Measurements from ENCODE around the gene IL32. TPM values are rescaled to one million over a fixed set of nuclear protein-coding genes. Genes with fewer than 3 reads are reported as not detected.

The IL32 gene
- total and polyA plus RNA-seq, 2 experiments from 2014 or later, result 2.3 to 6.1 TPM

DNA sequence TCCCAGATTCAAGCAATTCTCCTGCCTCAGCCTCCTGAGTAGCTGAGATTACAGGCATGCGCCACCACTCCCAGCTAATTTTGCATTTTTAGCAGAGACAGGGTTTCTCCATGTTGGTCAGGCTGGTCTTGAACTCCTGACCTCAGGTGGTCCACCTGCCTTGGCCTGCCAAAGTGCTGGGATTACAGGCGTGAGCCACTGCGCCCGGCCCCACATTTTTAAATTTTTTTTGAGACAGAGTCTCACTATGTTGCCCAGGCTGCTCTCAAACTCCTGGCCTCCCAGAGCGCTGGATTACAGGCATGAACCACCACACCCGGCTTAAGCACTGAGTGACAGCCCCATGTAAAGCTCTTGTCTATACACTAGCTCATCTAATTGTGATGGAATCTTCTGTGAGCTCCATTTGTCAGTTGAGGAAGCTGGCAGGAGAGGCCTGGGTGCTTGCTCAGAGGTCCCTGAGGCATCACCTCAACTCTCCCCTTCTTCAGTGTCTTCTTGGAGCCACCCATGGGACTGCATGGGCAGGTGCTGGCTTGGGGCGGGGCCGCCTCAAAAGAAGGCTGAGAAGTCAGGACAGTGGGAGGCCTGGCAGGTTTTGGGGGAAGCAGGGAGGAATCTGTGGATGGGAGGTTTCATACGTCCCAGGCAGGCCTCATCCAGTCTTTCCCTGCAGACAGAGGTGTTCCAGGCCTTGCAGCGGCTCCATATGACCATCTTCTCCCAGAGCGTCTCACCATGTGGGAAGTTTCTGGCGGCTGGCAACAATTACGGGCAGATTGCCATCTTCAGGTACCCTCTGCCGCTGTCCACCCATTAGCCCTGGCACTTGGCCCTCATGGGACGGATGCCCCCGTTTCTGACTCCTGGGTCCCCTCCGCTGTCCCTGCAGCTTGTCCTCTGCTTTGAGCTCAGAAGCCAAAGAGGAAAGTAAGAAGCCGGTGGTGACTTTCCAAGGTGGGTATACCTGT lies 40.1 kb upstream of the IL32 start:
- H3K4me2 ChIP-seq, result peak overlapping the region; percentile 97; the same call in 1 of the 2 replicates
- H3K36me3 ChIP-seq (ENCODE audit: insufficient read depth), result no peaks in the 10 kb centered on the region
- no peak for TF ChIP-seq POLR2AphosphoS5 (IDR thresholded peaks at IDR 0.05; ENCODE audit: low read depth)
- TF ChIP-seq CREB1 (CRISPR knock-in tag; IDR thresholded peaks at IDR 0.05; ENCODE audit: low read depth), result no peak
- TF ChIP-seq EZH2phosphoT487 (IDR thresholded peaks at IDR 0.05; ENCODE audit: unreplicated experiment), result no peak
- TF ChIP-seq, protein P1, sequence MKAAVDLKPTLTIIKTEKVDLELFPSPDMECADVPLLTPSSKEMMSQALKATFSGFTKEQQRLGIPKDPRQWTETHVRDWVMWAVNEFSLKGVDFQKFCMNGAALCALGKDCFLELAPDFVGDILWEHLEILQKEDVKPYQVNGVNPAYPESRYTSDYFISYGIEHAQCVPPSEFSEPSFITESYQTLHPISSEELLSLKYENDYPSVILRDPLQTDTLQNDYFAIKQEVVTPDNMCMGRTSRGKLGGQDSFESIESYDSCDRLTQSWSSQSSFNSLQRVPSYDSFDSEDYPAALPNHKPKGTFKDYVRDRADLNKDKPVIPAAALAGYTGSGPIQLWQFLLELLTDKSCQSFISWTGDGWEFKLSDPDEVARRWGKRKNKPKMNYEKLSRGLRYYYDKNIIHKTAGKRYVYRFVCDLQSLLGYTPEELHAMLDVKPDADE (IDR thresholded peaks at IDR 0.05), result no peak
- no peak for TF ChIP-seq JUNB (IDR thresholded peaks at IDR 0.05; ENCODE audit: unreplicated experiment)
- no peak for TF ChIP-seq NANOG (IDR thresholded peaks at IDR 0.05; ENCODE audit: borderline replicate concordance)
- no peak for TF ChIP-seq ZNF331 (CRISPR knock-in tag; IDR thresholded peaks at IDR 0.05; ENCODE audit: low read depth)
- TF ChIP-seq, protein P2, sequence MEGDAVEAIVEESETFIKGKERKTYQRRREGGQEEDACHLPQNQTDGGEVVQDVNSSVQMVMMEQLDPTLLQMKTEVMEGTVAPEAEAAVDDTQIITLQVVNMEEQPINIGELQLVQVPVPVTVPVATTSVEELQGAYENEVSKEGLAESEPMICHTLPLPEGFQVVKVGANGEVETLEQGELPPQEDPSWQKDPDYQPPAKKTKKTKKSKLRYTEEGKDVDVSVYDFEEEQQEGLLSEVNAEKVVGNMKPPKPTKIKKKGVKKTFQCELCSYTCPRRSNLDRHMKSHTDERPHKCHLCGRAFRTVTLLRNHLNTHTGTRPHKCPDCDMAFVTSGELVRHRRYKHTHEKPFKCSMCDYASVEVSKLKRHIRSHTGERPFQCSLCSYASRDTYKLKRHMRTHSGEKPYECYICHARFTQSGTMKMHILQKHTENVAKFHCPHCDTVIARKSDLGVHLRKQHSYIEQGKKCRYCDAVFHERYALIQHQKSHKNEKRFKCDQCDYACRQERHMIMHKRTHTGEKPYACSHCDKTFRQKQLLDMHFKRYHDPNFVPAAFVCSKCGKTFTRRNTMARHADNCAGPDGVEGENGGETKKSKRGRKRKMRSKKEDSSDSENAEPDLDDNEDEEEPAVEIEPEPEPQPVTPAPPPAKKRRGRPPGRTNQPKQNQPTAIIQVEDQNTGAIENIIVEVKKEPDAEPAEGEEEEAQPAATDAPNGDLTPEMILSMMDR (conservative IDR thresholded peaks at IDR 0.05; ENCODE audit: low read depth in 2 of 2), result no peak
- TF ChIP-seq, protein P3, sequence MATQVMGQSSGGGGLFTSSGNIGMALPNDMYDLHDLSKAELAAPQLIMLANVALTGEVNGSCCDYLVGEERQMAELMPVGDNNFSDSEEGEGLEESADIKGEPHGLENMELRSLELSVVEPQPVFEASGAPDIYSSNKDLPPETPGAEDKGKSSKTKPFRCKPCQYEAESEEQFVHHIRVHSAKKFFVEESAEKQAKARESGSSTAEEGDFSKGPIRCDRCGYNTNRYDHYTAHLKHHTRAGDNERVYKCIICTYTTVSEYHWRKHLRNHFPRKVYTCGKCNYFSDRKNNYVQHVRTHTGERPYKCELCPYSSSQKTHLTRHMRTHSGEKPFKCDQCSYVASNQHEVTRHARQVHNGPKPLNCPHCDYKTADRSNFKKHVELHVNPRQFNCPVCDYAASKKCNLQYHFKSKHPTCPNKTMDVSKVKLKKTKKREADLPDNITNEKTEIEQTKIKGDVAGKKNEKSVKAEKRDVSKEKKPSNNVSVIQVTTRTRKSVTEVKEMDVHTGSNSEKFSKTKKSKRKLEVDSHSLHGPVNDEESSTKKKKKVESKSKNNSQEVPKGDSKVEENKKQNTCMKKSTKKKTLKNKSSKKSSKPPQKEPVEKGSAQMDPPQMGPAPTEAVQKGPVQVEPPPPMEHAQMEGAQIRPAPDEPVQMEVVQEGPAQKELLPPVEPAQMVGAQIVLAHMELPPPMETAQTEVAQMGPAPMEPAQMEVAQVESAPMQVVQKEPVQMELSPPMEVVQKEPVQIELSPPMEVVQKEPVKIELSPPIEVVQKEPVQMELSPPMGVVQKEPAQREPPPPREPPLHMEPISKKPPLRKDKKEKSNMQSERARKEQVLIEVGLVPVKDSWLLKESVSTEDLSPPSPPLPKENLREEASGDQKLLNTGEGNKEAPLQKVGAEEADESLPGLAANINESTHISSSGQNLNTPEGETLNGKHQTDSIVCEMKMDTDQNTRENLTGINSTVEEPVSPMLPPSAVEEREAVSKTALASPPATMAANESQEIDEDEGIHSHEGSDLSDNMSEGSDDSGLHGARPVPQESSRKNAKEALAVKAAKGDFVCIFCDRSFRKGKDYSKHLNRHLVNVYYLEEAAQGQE (IDR thresholded peaks at IDR 0.05; ENCODE audit: unreplicated experiment), result no peak
- no peak for TF ChIP-seq ZNF114 (CRISPR knock-in tag; IDR thresholded peaks at IDR 0.05)
- TF ChIP-seq, protein P4, sequence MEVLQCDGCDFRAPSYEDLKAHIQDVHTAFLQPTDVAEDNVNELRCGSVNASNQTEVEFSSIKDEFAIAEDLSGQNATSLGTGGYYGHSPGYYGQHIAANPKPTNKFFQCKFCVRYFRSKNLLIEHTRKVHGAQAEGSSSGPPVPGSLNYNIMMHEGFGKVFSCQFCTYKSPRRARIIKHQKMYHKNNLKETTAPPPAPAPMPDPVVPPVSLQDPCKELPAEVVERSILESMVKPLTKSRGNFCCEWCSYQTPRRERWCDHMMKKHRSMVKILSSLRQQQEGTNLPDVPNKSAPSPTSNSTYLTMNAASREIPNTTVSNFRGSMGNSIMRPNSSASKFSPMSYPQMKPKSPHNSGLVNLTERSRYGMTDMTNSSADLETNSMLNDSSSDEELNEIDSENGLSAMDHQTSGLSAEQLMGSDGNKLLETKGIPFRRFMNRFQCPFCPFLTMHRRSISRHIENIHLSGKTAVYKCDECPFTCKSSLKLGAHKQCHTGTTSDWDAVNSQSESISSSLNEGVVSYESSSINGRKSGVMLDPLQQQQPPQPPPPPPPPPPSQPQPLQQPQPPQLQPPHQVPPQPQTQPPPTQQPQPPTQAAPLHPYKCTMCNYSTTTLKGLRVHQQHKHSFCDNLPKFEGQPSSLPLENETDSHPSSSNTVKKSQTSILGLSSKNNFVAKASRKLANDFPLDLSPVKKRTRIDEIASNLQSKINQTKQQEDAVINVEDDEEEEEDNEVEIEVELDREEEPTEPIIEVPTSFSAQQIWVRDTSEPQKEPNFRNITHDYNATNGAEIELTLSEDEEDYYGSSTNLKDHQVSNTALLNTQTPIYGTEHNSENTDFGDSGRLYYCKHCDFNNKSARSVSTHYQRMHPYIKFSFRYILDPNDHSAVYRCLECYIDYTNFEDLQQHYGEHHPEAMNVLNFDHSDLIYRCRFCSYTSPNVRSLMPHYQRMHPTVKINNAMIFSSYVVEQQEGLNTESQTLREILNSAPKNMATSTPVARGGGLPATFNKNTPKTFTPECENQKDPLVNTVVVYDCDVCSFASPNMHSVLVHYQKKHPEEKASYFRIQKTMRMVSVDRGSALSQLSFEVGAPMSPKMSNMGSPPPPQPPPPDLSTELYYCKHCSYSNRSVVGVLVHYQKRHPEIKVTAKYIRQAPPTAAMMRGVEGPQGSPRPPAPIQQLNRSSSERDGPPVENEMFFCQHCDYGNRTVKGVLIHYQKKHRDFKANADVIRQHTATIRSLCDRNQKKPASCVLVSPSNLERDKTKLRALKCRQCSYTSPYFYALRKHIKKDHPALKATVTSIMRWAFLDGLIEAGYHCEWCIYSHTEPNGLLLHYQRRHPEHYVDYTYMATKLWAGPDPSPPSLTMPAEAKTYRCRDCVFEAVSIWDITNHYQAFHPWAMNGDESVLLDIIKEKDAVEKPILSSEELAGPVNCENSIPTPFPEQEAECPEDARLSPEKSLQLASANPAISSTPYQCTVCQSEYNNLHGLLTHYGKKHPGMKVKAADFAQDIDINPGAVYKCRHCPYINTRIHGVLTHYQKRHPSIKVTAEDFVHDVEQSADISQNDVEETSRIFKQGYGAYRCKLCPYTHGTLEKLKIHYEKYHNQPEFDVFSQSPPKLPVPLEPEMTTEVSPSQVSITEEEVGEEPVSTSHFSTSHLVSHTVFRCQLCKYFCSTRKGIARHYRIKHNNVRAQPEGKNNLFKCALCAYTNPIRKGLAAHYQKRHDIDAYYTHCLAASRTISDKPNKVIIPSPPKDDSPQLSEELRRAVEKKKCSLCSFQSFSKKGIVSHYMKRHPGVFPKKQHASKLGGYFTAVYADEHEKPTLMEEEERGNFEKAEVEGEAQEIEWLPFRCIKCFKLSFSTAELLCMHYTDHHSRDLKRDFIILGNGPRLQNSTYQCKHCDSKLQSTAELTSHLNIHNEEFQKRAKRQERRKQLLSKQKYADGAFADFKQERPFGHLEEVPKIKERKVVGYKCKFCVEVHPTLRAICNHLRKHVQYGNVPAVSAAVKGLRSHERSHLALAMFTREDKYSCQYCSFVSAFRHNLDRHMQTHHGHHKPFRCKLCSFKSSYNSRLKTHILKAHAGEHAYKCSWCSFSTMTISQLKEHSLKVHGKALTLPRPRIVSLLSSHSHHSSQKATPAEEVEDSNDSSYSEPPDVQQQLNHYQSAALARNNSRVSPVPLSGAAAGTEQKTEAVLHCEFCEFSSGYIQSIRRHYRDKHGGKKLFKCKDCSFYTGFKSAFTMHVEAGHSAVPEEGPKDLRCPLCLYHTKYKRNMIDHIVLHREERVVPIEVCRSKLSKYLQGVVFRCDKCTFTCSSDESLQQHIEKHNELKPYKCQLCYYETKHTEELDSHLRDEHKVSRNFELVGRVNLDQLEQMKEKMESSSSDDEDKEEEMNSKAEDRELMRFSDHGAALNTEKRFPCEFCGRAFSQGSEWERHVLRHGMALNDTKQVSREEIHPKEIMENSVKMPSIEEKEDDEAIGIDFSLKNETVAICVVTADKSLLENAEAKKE (CRISPR knock-in tag; IDR thresholded peaks at IDR 0.05), result no peak
- no peak for TF ChIP-seq EZH2 (IDR thresholded peaks at IDR 0.05; ENCODE audit: low read depth, unreplicated experiment)
- TF ChIP-seq STAT1 (IDR thresholded peaks at IDR 0.05; ENCODE audit: unreplicated experiment), result no peak
- H2AFZ ChIP-seq, result no peak overlapping the region
- Mint-ChIP-seq H3K36me3 (ENCODE audit: low read depth) (peaks cover 55% of the 10 kb centered on the region), H3K9me3 (no peaks in the 10 kb centered on the region; the same call in 1 of the 3 replicates), H3K27me3 (ENCODE audit: insufficient read depth, low read depth, poor library complexity) (peaks cover 39% of the 10 kb centered on the region), H3K4me1 (peaks cover 34% of the 10 kb centered on the region), H3K27ac (no peak overlapping the region), H3K4me3 (peak overlapping the region; percentile 96; the same call in 1 of the 3 replicates)
- DNase-seq (ENCODE audit: low spot score) (no peak), ATAC-seq (no peak)
- peaks cover 62% of the 10 kb centered on the region for H3F3A ChIP-seq (replicated peaks; ENCODE audit: low read depth)
- peaks cover 13% of the 10 kb centered on the region for H3K27me3 ChIP-seq (ENCODE audit: insufficient read depth)
- H3K27ac ChIP-seq (ENCODE audit: low read depth), result no peak overlapping the region
- peak overlapping the region; percentile 85; the same call in 1 of the 2 replicates for H3K4me3 ChIP-seq
- no peaks in the 10 kb centered on the region for H3K9me2 ChIP-seq (ENCODE audit: insufficient read depth)
- H3K79me2 ChIP-seq (replicated peaks; ENCODE audit: insufficient read depth), result peaks cover 17% of the 10 kb centered on the region; the same call in 1 of the 2 replicates
- H3K4me1 ChIP-seq (ENCODE audit: insufficient read depth), result peaks cover 37% of the 10 kb centered on the region
- peaks cover 20% of the 10 kb centered on the region for H4K20me1 ChIP-seq (replicated peaks; ENCODE audit: insufficient read depth)

Data from GM23338 (cell line).